Raji (cell line): ENCODE results near the gene SLC16A2.

ENCODE experiments used
- POLR2A ChIP-seq: IDR thresholded peaks from 2 replicates; pipeline ENCODE4 v1.6.1; 2011; ENCODE audit warnings: low read depth, low read length, control low read depth; ENCODE audit not compliant: insufficient read depth

SLC16A2 gene

GRCh38 chrX:74421036-74421739, at the start of gene SLC16A2:
SLC16A2 (plus strand) TSS chrX:74421493; CDS start chrX:74421638, 145 bp downstream.
- no peak for TF ChIP-seq POLR2A

- no peak for TF ChIP-seq POLR2A
Observed at GRCh38 chrX:74372272-74372671, 49.0 kb upstream of the SLC16A2 start.

- no peak for TF ChIP-seq POLR2A
Observed at GRCh38 chrX:74377282-74377681, 44.0 kb upstream of the SLC16A2 start.

GRCh38 chrX:74382613-74383012, 38.7 kb upstream of the SLC16A2 start:
- TF ChIP-seq POLR2A = no peak

- no peak for TF ChIP-seq POLR2A
Observed at GRCh38 chrX:74383611-74384010, 37.7 kb upstream of the SLC16A2 start.

- TF ChIP-seq POLR2A = no peak
Observed at GRCh38 chrX:74389016-74389722, 32.1 kb upstream of the SLC16A2 start.

- TF ChIP-seq POLR2A = no peak
Observed at GRCh38 chrX:74395556-74395955, 25.7 kb upstream of the SLC16A2 start.

GRCh38 chrX:74405973-74406489, 15.3 kb upstream of the SLC16A2 start:
- TF ChIP-seq POLR2A = no peak

- TF ChIP-seq POLR2A = no peak
Observed at GRCh38 chrX:74408304-74408703, 13.0 kb upstream of the SLC16A2 start.

- no peak for TF ChIP-seq POLR2A
Observed at GRCh38 chrX:74419864-74420195, 1.5 kb upstream of the SLC16A2 start.

- no peak for TF ChIP-seq POLR2A
Observed at GRCh38 chrX:74420196-74421035, 877 bp upstream of the SLC16A2 start.

- TF ChIP-seq POLR2A = no peak
Observed at GRCh38 chrX:74421740-74422352, 553 bp downstream of the SLC16A2 start.

GRCh38 chrX:74422576-74423288, 1.4 kb downstream of the SLC16A2 start:
- TF ChIP-seq POLR2A = no peak

- TF ChIP-seq POLR2A = no peak
Observed at GRCh38 chrX:74423289-74423998, 2.2 kb downstream of the SLC16A2 start.
